CD4-positive, alpha-beta T cell treated with Interleukin-17A for 4 hours (primary cell): ENCODE measurements around the gene GPC1.

Experiments used
- DNase-seq: peaks from one replicate; pipeline ENCODE4 v3.0.0-alpha.2; 2020; ENCODE audit warnings: mixed read lengths

GPC1 gene

DNA sequence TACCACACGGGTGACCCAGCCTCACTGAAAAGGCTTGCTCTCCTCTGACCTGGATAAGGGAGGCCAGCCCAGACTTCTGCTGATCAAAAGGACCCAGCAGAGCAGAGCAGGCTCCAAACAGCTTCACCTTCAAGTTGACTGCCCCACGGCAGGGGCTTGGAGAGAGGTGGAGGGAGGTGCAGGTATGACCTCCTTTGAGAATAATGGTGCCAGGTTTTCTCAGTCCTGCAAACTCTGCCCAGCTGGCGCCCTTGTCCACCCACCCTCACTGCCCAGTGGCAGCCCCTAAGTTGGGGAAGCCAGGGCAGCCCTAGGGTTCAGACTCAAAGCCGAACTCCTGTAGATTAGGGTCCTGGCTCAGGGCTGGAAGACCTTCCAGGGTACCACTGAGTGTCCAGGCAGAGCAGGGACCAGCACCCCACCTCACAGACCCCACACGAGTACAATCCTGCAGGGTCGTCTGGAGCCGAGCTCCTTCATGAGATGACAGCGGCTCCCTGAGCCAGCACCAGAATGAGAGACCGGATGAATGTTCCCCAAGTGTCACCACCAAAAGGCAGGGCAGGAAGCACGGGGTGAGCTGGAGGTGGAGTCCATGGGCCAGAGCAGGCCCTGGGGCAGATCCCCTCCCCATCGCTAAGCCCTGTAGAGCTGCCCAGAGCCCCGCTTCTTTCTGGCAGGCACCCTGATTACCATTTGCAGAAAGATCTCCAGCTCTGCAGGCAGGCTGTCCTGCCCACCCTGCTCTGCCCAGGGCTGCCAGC lies 3.6 kb upstream of the GPC1 start:
- no peak for DNase-seq

GRCh38 chr2:240432430-240432819 lies 3.0 kb upstream of the GPC1 start:
- no peak for DNase-seq

DNA sequence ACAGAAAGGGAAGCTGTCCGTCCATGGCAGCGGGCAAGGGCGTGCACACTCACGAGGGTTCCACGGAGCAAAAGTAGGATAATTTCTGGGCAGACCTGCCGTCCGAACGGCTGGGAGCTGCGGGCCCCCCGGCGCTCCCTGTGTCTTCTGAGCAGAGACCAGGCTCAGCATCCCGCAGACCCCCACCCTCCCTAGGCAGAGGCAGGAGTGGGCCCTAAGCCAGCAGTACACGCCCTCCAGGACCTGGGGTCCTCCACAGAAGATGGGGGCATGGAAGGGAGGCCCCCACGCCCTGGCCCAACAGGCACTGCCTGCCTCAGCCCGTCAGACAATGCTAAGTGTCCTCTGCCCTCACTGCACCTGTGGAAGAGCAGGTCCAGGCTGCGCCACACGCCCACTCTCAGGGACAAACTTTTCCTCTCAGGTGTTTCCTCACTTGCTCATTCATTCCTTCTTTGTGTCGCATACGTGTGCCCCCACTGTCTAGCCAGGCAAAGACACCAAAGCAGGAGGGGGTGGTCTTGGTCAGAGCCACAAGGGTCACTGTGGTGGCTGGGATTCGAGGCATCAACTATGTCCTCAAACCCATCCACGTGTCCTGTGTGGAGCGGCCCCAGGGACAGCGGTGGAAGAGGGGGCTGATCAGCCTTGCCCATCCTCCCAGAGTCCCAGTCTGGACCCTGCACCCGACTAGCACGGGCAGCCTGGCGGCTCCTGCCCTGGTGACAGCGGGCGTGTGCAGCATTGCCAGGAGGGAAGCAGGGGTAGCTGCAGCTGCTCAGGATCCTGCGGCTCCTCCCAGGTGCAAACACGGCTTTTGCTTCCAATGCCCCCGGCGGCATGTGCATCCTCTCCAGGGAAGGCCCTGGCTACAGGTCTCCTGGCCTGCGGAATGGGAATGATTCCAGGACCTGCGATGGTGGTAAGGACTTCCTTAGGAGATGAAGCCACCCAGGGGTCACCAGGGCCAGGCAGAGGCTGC lies 2.4 kb upstream of the GPC1 start:
- DNase-seq: no peak

GRCh38 chr2:240433973-240434727 lies 1.3 kb upstream of the GPC1 start:
- DNase-seq: no peak

GRCh38 chr2:240434728-240435456 lies 571 bp upstream of the GPC1 start:
- DNase-seq: peak; percentile 97

- peak; percentile 22 for DNase-seq
Measured at GRCh38 chr2:240435948-240436682, 652 bp downstream of the GPC1 start.

DNA sequence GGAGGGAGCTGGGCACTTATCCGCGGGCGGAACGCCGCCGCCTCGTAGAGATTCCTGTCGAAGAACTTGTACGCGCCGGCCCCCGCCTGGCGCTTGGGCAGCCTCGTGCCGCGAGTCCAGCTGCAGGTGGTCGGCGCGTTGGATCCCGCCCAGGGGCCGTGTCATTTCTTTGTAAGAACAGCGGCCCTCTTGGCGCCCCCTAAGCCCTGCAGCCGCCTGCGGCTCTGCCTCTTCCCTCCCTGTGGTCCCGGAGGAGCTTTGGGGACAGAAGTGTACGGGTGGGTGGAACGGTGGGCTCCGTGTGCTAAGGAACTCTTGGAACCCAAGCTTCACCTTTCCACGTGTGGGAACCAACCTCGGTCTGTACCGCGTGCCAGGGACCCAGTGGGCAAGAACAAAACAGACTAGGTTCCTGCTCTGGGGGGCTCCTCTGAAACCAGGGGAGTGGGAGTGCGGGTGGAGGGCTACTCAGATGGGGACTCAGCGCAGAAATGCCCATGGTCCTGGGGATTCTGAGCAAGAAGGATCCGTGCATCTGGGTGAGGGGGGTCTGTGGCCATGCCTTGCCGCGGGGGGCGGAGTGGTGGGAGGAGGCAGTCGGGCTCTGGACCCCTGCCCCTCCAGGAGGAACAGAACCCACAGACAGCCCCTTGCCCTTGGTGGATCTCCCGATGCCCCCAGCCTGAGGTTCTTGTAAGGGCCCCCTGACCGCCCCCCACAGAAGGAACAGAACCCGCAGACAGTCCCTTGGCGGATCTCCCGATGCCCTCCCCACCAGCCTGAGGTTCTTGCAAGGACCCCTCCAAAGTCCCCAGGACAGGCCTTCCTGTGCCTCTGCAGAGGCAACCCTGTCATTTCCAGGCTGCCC lies 1.5 kb downstream of the GPC1 start:
- DNase-seq: peak; percentile 10

DNA sequence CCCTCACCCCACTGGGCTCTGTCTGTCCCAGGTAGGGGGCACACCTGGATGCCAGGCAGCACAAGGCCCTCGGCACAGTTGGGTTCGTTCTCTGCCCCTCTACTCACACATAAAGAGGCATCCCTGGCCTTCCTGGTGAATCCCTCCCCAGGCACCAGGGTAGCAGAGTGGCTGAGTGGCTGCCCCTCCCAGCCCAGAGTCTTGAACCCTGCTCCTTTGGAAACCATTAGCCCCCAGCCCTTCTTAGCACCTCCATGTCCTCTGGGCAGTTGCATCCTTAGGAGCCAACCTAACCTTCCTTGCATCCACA lies 2.0 kb downstream of the GPC1 start:
- no peak for DNase-seq

GRCh38 chr2:240437861-240438809 lies 2.7 kb downstream of the GPC1 start:
- DNase-seq: peak; percentile 78

DNA sequence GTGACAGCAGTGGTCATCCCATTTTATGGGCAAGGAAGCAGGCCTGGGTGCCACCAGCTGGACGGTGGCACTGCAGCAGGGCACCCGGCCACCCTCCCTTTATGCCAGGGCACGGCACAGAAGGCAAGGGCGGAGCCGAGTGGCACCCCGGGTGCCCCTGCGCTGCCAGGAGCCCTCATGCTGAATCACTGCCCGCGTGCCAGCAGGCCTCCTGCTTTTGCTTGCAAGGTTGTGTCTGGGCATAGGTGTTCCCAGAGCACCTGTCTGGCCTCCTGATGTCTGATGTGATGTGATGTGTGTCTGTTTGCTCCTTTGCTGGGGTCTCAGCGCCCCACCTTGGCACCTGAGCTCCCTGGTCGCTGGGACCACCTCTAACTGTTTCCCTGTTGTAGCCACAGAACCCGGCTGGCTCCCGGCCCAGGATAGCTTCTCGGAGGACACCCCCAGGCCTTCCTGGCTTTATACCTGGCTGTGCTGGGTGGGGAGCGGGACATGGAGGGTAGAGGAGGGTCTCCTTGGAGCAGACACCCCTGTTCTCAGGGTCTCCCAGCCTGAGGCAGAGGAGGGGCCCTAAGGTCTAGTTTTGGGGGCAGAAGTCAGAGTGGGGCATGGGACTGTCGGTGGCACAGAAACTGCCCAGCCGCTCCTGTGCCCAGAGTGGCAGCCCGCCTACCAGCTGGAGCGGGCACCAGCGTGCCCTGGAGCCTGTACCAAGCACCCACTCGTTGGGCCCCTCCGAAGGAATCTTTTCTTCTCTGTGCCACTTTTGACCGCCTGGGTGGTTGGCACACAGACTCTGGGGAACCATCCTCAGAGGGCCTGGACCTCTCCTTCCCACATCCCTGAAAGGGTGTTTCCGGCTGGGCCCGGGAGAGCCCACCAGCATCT lies 3.6 kb downstream of the GPC1 start:
- DNase-seq: peak; percentile 1

GRCh38 chr2:240439698-240440151 lies 4.3 kb downstream of the GPC1 start:
- DNase-seq: peak; percentile 0

- no peak for DNase-seq
Measured at GRCh38 chr2:240440251-240440650, 4.8 kb downstream of the GPC1 start.

DNA sequence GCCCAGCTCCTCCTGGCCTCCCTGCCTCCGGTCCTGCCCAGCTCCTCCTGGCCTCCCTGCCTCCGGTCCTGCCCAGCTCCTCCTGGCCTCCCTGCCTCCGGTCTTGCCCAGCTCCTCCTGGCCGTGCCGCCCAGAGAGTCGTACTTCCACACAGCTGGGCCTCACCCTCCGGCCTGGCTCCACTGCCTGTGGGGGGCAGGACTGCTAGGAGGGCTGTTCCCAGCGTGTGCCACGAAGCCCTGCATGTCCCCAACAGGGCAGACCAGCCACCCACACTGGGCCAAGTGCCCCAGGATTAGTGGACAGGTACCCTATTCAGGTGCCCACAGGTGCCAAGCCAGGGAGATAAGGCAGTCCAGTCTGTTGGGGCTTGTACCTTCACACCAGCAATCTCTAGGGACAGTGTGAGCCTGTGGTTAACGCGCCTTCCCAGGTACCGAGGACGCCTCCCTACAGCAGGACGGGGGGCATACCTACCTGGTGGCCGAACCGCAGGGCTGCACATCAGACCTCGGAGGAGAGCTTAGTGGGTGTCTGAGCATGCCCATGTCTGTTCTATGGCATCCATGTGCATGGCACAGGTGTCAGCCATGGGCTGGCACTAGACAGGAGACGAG lies 5.3 kb downstream of the GPC1 start:
- no peak for DNase-seq

GRCh38 chr2:240441326-240441992 lies 6.0 kb downstream of the GPC1 start:
- no peak for DNase-seq

- DNase-seq: no peak
Measured at GRCh38 chr2:240441993-240442411, 6.5 kb downstream of the GPC1 start.

GRCh38 chr2:240442891-240443715 lies 7.6 kb downstream of the GPC1 start:
- no peak for DNase-seq
